Stimulated activated CD8-positive, alpha-beta memory T cell treated with anti-CD3 and anti-CD28 coated beads, Interleukin-12 subunit alpha, Interleukin-12 subunit beta, amount 100 ng/mL, for 24 hours (primary cell): ENCODE measurements around the gene ASIC3.
"Not testable (repeated sequence)": the region's sequence is repeated elsewhere in the genome, so short reads cannot be mapped to it uniquely, and the experiment has no call there.

ENCODE experiments used
- DNase-seq: peaks from one replicate; pipeline ENCODE4 v3.0.0-alpha.2; 2020; ENCODE audit errors: extremely low read depth

ASIC3 gene

GRCh38 chr7:151047976-151048815 lies at the start of gene ASIC3:
ASIC3 (plus strand) TSS chr7:151048531; CDS start chr7:151048886, 355 bp downstream.
- no peak for DNase-seq

GRCh38 chr7:150999001-150999400 lies 49.3 kb upstream of the ASIC3 start:
- no peak for DNase-seq

- no peak for DNase-seq
Measured at GRCh38 chr7:150999497-151000230, 48.7 kb upstream of the ASIC3 start.

GRCh38 chr7:151000897-151001495 lies 47.3 kb upstream of the ASIC3 start:
- DNase-seq: no peak

- DNase-seq: no peak
Measured at GRCh38 chr7:151001546-151001945, 46.8 kb upstream of the ASIC3 start.

GRCh38 chr7:151003572-151003971 lies 44.8 kb upstream of the ASIC3 start:
- DNase-seq: no peak

- DNase-seq: no peak
Measured at GRCh38 chr7:151005566-151005965, 42.8 kb upstream of the ASIC3 start.

- DNase-seq: no peak
Measured at GRCh38 chr7:151006590-151007300, 41.6 kb upstream of the ASIC3 start.

GRCh38 chr7:151007469-151007898 lies 40.8 kb upstream of the ASIC3 start:
- DNase-seq: no peak

GRCh38 chr7:151008143-151008510 lies 40.2 kb upstream of the ASIC3 start:
- DNase-seq: no peak

- peak; percentile 61 for DNase-seq
Measured at GRCh38 chr7:151008511-151009323, 39.6 kb upstream of the ASIC3 start.

GRCh38 chr7:151009327-151010036 lies 38.8 kb upstream of the ASIC3 start:
- DNase-seq: no peak

GRCh38 chr7:151010037-151010306 lies 38.4 kb upstream of the ASIC3 start:
- no peak for DNase-seq

GRCh38 chr7:151010307-151011096 lies 37.8 kb upstream of the ASIC3 start:
- DNase-seq: no peak

GRCh38 chr7:151011097-151011409 lies 37.3 kb upstream of the ASIC3 start:
- DNase-seq: no peak

- not testable (repeated sequence) for DNase-seq
Measured at GRCh38 chr7:151011616-151012015, 36.7 kb upstream of the ASIC3 start.

- DNase-seq: no peak
Measured at GRCh38 chr7:151012031-151012692, 36.2 kb upstream of the ASIC3 start.

- DNase-seq: no peak
Measured at GRCh38 chr7:151012911-151013347, 35.4 kb upstream of the ASIC3 start.

- no peak for DNase-seq
Measured at GRCh38 chr7:151013356-151013732, 35.0 kb upstream of the ASIC3 start.
